Measurements from ENCODE around the gene OR51G1. TPM values are rescaled to one million over a fixed set of nuclear protein-coding genes. Genes with fewer than 3 reads are reported as not detected.

The OR51G1 gene
- total and polyA plus RNA-seq, 3 donors from 2014 or later = not detected

DNA sequence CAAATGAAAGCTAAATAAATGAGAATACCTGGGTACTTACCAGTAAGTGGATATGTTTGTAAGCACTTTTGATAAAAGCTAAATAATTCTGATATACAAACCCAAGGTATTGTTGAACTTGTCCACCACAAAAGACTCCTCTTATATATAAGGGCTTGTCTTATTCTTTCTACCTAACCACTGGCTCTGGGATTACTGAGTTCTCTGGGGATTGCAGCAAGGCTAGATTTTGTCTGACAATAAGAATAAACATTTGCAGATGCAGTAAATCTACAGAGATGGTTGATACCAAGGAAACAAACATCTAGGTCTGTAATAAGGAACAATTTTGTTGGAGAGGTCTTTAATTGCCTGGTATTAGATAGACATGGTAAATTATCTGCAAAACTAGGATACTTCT is 23.4 kb upstream of the OR51G1 start, which contains the start of gene OR51A4:
Gene OR51A4 (minus strand): TSS at position 101 of the 400 bp plus-strand sequence. CDS start 505 bp downstream, outside the sequence.
- no peak for TF ChIP-seq POLR2A (IDR thresholded peaks at IDR 0.05)
- TF ChIP-seq, protein P1, sequence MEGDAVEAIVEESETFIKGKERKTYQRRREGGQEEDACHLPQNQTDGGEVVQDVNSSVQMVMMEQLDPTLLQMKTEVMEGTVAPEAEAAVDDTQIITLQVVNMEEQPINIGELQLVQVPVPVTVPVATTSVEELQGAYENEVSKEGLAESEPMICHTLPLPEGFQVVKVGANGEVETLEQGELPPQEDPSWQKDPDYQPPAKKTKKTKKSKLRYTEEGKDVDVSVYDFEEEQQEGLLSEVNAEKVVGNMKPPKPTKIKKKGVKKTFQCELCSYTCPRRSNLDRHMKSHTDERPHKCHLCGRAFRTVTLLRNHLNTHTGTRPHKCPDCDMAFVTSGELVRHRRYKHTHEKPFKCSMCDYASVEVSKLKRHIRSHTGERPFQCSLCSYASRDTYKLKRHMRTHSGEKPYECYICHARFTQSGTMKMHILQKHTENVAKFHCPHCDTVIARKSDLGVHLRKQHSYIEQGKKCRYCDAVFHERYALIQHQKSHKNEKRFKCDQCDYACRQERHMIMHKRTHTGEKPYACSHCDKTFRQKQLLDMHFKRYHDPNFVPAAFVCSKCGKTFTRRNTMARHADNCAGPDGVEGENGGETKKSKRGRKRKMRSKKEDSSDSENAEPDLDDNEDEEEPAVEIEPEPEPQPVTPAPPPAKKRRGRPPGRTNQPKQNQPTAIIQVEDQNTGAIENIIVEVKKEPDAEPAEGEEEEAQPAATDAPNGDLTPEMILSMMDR (IDR thresholded peaks at IDR 0.05) = no peak
- intact Hi-C loops (cut with DNase I; ENCODE audit: low total_unique reads) = no loop called here
- H3K4me3 ChIP-seq = no peak within 1 kb of the TSS
- no peaks in the 10 kb centered on the region for H3K4me1 ChIP-seq
- no peak for DNase-seq
- no peaks in the 10 kb centered on the region for H3K36me3 ChIP-seq (ENCODE audit: low read depth, missing control alignments)
- no peaks in the 10 kb centered on the region for H3K9me3 ChIP-seq
- no peaks in the 10 kb centered on the region for H3K27me3 ChIP-seq
- H3K27ac ChIP-seq = no peak within 1 kb of the TSS

DNA sequence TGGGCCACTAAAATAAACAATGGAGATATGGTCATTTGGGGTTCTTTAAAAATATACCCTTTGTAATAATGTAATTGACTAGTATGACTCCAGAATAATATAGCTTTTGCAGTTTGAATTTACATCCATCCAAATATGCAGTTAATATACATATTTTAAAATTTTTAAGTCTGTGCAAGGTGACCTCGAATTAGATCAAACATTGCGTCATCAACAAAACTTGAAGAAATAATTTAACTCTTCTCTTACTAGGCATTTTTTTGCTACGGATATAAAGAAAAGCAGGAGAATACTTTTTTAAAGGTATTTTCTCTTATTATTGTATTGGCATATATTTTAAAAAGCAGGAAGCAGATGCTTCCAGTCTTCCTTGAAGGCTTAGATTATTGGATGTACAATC is 12.6 kb upstream of the OR51G1 start:
- intact Hi-C loops (cut with DNase I; ENCODE audit: low total_unique reads) = no loop called here
- TF ChIP-seq, protein P1 (IDR thresholded peaks at IDR 0.05) = no peak
- no peak for TF ChIP-seq POLR2A (IDR thresholded peaks at IDR 0.05)
- 79 to 82% methylated on average over 3 of the region's 3 CpGs for whole genome bisulfite sequencing, 2 donors
- Histone ChIP-seq H3K27ac (no peak overlapping the region), H3K36me3 (ENCODE audit: low read depth, missing control alignments) (no peaks in the 10 kb centered on the region), H3K9me3 (no peaks in the 10 kb centered on the region), H3K27me3 (no peaks in the 10 kb centered on the region), H3K4me1 (no peaks in the 10 kb centered on the region), H3K4me3 (no peak overlapping the region)
- no peak for DNase-seq

DNA sequence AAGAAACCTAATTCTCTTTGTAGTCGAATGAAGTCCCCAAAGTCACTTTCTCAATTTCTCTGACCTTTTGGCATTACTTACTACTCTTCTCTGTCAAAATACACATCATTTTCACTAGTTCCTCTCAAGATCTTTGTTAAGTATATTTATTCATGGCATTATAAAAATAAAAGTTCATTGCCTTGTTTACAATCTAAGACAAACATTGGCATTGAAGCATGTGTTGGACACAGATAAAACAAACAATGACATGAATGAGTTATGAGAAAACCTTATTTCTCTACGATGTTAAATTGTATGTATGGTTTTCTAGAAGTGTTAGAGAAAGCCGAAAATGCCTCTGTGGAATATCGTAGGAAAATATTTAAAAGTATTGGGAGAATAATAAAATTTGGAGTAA is 8.6 kb upstream of the OR51G1 start:
- intact Hi-C loops (cut with DNase I; ENCODE audit: low total_unique reads) = no loop called here
- TF ChIP-seq, protein P1 (IDR thresholded peaks at IDR 0.05) = no peak
- no peak overlapping the region for H3K4me3 ChIP-seq
- no peak overlapping the region for H3K27ac ChIP-seq
- H3K4me1 ChIP-seq = no peaks in the 10 kb centered on the region
- 67 to 78% methylated on average over 4 of the region's 4 CpGs for WGBS, 2 donors
- no peaks in the 10 kb centered on the region for H3K27me3 ChIP-seq
- H3K36me3 ChIP-seq (ENCODE audit: low read depth, missing control alignments) = no peaks in the 10 kb centered on the region
- no peak for DNase-seq
- no peaks in the 10 kb centered on the region for H3K9me3 ChIP-seq

DNA sequence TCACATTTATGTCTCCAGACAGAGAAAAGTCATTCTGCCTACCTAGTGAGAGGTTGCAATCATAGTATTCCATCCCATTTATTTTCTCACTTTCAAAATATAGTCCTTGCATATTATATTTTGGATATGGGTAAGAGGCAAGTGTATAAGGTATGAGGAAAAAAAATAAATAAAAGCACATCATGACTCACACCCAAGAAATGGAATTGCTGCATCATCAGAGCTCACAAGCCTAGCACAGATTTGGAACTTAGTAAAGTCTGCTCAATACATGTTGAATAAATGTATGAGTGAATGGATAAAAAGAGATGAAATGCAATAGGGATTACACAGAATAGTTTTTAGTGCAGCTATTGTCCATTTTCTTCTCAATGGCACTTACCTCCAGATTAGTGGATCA is 2.5 kb upstream of the OR51G1 start:
- Histone ChIP-seq H3K27me3 (no peaks in the 10 kb centered on the region), H3K27ac (no peak overlapping the region), H3K4me3 (no peak overlapping the region), H3K36me3 (ENCODE audit: low read depth, missing control alignments) (no peaks in the 10 kb centered on the region), H3K4me1 (no peaks in the 10 kb centered on the region), H3K9me3 (no peaks in the 10 kb centered on the region)
- no peak for DNase-seq
- TF ChIP-seq, protein P1 (IDR thresholded peaks at IDR 0.05) = no peak
- no peak for TF ChIP-seq POLR2A (IDR thresholded peaks at IDR 0.05)
- intact Hi-C loops (cut with DNase I; ENCODE audit: low total_unique reads) = no loop called here

DNA sequence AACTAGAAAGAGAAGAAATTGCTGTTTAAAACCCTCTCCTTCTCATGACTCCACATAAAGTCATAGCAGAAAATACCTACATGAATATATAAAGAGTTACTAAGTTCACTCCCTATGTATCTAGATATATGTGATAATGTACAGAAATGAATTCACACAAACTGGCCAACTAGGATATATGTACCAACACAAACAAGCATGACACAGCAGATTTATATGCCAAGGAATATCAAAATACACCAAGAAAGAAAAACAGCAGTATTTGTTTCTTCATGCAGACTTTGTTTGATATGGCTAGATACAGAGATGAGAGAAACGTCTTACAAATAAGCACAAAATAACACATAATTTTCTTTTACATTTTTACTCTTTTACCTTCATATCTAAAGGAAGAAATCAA is 1.8 kb downstream of the OR51G1 start:
- no peak for DNase-seq
- no peak for TF ChIP-seq POLR2A (IDR thresholded peaks at IDR 0.05)
- TF ChIP-seq, protein P1 (IDR thresholded peaks at IDR 0.05) = no peak
- H3K4me3 ChIP-seq = no peak overlapping the region
- H3K36me3 ChIP-seq (ENCODE audit: low read depth, missing control alignments) = no peaks in the 10 kb centered on the region
- no peaks in the 10 kb centered on the region for H3K4me1 ChIP-seq
- no peaks in the 10 kb centered on the region for H3K9me3 ChIP-seq
- no peaks in the 10 kb centered on the region for H3K27me3 ChIP-seq
- WGBS, 2 donors = 68 to 71% methylated on average over 1 of the region's 1 CpG
- no peak overlapping the region for H3K27ac ChIP-seq
- intact Hi-C loops (cut with DNase I; ENCODE audit: low total_unique reads) = no loop called here

All from testis (tissue), 3 donors.